Measurements from ENCODE around the gene CACNA1C.

- no peak for TF ChIP-seq CTCF (conservative IDR thresholded peaks at IDR 0.05 in 1 of 2, IDR thresholded peaks at IDR 0.05 in 1 of 2; ENCODE audit: extremely low read depth in 1 of 2, insufficient read depth in 1 of 2, low read depth in 1 of 2, low read length in 2 of 2)
- TF ChIP-seq EZH2 (IDR thresholded peaks at IDR 0.05; ENCODE audit: borderline replicate concordance, low read length), result no peak
Observed at GRCh38 chr12:2403221-2403976, 350.6 kb downstream of the CACNA1C start.
